NCI-H1417 treated with DMSO at 0.1 percent for 48 hours (cell line): ENCODE data around the gene TTYH3.

Experiments used
- DNase-seq: peaks from one replicate; lab custom pipeline; 2025; lab: John Stamatoyannopoulos, UW

TTYH3 gene

DNA sequence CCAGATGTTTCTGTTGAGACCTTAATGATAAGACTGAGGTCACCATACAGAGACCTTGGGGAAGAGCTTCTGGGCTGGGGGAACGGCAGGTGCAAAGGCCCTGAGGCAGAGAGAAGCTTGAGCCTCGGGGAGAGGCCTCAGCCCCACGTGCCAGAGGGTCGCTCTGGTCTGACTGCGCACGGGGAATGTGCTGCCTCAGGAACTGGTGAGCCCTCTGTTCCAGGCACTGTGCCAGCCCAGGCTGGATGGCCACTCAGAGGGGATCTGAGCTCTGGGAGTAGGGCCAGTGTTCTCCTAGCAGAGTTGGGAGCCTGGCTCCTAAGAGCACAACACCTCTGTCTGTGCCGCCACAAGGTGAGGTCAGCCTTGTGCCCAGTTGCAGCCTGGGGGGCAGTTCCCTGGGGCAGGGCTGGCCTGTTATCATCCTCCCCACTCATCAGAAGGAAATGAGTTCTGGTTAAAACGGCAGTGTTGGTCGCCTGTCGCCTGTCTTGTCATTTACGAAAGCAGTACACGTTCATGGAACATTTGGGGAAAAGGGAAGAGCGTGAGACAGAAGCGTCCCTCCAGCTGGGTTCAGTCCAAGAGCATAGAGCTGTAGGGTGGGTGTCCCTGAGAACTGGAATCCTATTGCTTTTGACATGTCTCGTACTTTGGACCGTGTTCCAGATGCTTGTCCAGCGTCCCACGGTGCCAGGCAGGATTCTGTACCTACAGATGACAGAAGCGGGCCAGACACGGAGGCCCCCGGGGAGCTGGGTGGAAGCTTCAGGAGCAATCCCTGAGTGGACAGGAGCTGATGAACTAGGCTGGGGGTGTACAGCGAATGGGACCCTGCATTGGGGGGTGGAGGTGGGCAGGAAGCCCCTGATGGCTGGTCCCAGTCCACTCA, 4.3 kb downstream of the TTYH3 start:
- DNase-seq = no peak

DNA sequence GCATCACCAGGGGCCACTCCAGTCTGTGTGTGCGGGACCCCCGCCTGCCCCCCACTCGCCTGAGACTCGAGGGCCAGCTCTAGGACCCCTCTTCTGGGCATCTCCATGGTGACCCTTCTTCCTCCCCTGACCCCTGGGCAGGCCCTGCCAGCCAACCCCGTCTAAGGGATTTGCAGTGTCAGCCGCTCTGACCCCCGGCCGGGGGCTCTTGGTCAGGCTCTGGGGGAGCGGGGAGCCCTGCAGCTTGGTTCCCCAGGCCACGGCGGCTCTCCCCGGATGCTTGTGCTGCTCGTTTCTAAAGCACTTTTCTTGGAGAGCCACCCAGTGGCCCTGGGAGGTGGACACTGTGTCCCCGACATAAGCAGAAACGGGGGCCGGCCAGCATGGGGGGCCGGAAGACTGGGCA, 5.3 kb downstream of the TTYH3 start:
- DNase-seq = no peak

DNA sequence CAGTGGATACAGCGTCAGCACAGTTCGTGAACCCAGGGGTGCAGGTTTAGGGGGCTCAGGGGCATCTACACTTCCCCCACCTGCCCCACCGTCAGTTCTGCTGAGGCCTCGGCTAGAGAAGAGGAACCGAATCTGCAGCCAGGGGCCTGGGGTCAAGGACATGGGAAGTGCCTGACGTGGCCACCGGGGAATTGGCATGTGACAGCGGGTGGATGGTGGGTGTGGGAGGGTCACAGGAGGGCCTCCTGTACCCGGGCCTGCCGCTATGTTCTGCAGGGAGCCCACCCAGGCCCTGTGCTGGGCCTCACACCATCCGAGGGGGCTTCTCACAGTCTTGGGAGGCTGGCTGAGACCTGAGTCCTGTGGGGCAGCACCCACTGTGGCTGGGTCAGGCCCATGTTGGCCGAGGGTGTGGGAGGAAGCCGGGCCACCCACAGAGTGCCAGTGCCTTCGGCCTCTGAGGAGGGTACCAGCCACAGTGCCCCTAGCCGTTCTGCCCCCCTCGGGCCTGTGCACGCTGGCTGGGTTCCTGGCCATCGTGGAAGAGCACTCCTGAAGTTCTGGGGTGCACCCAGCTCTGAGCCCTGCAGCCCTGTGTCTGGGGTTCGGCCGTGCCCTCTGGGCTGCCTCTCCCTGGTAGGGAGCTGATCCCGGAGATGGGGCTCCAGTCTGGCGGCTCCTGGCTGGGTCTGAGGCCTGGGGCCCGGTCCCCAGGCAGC, 5.9 kb downstream of the TTYH3 start:
- DNase-seq = no peak

DNA sequence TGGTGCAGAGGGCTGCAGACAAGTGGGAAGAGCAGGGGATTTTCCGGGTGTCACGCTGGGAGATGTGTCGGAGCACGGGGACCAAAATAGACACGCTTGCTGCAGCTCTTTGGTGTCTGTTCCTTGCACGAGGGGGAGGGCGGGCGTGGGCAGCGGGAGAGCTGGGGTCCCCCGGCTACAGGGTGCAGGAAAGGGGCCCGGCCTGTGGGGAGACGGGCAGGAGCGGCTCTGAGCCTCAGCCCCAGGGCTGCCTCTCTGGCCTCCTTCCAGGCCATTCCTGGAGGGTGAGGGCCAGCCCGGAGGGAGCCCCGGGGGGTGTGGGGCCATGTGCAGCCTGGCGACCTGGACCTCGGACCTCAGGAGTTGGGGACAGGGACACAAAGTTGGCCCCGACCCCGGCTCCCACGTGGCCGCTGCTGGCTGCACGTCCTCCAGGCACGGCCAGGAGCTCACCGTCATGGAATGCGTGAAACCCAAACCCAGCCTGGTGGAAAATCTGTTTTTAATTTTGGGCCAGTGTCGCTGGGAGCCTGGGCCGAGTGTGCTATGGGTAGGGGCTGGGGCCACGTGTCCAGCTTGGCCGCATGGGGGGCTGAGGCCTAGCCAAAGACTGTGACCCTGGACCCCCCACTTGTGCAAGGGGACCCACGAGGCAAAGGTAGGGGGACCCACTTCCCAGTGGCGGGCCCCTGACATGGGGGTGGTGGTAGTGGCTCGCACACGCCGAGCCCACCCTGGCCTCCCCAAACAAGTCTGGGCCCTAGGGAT, 6.6 kb downstream of the TTYH3 start:
- DNase-seq = no peak

DNA sequence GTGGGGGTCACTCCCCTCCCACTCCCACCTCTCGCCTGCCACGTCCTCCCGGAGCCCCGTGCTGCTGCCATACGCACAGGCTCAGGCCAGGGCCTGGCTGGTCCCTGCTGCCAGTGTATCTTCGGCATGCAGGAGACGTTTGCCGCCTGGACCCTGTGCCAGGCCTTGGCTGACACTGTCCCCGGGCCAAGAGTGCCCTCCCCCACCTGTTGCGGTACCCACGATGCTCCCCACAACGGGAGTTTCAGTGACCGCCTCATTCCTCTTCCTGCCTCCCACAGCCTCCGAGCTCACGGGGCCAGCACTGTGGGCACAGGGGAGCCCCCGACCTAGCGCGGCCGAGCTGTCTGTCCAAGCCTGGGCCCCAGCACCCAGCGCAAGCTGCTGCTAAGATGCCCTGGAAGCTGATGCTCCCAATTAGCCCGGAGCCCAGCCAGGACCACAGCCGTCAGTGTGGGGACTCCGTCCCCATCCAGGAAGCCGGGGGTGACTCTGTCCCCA, 7.4 kb downstream of the TTYH3 start:
- no peak for DNase-seq

DNA sequence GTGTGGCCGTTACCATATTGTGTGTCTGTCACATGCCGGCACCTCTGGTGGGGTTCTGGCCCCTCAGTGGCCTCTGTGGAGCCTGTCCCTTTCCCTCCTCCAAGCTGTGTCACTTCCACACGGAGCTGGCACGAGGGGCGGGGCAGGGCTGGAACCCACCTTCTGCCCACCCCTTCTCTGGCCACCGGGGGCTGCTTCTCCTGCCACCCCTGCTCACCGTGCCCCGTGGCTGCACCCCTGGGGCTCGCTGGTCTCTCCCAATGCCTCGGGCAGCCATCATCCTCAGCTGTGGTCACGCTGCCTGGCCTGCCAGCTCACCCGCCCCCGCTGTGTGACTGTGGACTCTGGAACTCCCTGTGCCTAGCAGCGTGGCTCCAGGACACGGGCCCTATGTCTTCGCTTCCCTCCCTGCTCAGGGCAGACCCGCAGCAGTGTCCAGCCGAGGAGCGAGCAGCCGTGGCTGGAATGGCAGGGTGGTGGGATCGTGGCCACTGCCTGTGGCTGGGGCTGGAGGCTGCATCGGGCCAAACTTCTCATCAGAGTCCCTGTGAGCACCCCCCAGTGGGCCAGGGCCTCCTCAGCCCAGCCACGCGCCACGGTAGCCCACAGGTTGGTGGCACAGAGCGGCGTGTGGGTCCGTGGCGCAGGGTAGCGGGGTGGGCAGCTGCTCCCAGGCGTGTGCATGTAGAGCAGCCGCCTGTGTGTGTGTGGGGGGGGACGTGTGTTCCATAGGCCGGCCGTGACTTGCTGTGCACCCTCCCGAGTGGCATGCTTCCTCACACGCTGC, 8.1 kb downstream of the TTYH3 start:
- DNase-seq = no peak

DNA sequence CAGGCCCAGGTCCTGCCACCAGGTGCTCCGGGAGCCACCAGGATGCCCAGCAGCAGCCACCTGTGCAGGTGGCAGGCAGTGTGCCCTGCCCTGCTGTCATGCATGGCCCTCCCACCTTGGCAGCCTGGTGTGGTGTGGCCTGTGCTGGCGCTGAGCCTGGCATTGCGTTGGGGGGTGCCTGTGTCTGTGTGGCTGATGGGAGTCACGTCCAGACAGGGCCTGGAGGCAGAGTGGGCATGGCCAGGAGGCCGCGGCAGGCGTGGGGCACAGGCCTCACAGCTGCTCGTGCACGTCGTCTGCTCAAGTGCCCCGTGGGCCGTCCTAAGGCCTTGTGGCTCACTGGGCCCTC, 8.7 kb downstream of the TTYH3 start:
- no peak for DNase-seq

DNA sequence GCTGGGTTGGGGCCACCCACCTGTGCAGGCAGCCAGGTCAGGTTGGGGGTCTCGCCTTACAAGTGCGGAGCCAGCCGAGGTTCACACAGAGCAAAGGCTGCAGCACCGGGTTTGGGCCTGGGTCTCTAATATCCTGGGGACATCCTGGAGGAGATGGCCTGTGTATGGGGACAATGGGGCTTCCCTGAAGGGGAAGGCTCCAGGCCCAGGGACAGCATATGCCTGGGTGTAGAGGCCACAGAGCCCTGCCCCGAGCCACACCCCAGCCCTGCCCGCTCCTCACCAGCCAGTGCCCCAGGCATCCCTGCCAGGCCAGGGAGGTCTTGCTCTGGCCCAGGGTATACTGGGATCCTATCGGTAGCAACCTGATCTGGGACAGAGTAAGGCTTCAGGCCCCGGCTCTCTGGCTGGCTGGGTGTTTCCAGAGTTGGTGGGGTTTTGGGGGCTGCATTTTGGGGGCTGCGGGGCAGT, 9.1 kb downstream of the TTYH3 start:
- no peak for DNase-seq

DNA sequence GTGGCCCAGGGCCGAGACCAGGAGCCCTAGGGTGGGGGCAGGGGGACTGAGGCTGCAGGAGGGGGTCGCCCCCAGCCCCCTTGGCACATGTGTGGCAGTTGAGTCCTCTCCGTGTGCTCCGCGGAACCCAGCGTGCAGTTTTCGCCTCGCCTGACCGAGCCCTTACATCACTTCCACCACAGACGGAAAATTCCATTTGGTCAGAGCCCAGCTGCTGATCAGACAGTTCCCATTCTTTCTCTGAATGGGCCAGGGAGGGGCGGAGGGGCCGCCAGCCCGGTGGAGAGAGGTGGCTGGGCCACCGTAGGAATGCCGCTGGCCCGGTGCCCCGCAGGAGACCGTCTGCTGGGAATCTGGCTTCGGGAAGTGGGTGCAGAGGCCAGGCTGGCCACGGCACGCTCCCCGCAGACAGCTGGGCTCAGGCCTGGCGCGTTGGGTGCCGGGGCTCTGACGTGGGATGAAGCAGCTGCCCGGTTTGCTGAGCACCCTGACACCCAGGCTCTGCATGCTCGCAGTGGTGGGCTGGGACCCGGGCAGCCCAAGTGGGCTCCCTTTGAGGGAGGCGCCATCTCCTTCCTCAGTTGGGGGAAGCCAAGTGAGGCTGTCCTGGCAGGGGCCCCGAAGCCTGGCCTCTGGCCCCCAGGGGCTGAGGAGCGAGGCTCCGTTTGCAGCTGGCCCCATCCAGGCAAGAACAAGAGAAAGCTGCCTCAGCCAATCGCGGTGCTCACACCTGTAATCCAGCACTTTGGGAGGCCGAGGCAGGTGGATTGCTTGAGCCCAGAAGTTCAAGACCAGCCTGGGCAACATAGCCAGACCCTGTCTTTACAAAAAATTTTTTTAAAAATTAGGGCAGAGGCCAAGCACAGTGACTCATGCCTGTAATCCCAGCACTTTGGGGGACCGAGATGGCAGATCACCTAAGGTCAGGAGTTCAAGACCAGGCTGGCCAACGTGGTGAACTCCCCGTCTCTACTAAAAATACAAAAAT, 9.9 kb downstream of the TTYH3 start:
- no peak for DNase-seq

DNA sequence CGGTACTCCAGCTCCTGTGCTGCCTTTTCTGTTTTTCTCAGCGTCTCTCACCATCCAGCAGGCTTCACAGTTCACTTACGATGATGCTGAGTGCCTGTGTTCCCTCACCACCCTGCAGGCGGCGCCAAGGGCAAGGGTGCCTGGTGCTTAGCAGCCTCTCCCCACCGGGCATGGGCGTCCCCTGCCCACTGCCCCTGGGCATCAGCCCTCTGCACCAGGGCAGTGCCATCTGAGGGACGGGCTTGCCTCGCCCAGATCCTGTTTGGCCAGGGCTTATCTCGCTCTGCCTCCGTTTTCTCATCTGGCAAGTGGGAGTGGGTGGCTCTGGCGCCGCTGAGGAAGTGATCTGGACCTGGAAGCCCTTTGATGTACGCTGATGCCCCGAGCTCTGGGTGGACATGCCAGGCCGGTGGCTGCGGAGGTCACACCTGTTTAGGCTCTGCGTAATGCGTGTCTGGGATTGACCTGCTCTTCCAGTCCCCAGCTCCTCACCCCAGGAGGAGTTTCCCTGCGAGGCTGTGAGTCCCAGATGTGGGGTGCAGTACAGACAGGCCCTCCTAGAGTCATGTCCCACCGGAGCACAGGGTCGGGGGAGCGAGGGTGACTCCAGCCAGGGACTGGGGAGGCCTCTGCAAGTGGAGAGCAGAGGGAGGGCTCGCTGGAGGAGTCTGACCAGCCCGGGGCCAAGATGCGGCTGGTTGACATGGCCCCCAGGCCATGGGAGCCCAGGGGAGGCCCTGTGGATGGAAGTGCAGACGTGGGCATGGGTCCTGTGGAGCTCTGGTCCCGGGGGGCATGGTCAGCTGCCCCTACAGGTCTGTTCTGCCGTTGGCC, 11.8 kb downstream of the TTYH3 start:
- no peak for DNase-seq

DNA sequence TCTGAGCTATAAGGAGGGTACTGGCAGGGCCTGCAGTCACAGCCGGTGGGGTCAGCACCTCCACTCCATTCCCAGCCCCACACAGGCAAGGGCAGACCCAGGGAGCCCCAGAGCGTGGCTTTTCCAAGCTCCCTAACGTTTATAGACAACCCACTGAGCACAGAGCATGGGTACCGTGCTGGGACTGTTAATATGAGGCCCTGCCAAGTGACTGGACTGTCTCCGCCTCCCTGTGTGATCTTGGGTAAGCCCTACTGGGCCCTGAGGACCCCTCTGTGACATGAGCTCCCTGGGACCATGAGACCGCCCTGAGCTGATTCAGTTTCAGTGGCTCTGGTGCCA, 12.4 kb downstream of the TTYH3 start:
- no peak for DNase-seq

DNA sequence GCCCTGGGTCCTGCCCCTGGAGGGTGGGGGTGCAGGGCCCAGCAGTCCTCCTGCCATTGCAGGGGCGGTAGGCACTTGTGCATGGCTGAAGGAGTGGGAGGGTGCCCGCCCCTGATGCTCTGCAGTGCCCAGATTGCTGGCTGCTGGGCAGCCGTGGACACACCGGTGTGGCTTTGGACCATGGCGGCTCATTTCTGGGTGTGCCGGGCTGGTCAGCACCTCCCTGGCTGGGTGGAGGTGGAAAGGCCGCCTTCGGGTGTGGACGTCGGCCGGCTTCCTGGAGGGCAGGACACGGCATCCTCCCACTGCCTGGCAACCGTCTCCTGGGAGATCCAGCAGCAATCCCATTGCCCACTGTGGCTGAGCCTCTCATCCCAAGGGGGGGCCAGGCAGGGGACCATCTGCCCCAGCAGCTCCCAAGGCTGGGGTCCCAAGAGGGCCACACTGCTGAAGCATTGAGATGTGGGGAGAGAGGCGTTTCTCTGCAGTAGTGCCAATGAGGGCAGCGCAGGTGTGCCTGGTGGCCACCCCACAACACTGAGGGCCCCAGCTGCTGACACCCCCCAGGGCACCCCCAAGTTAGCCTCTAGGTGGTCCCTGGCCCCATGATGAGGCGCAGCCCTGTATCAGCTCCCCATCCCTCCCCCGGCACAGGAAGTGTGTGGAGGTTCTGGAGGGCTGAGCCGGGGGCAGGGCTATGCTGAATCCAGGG, 12.9 kb downstream of the TTYH3 start:
- no peak for DNase-seq

DNA sequence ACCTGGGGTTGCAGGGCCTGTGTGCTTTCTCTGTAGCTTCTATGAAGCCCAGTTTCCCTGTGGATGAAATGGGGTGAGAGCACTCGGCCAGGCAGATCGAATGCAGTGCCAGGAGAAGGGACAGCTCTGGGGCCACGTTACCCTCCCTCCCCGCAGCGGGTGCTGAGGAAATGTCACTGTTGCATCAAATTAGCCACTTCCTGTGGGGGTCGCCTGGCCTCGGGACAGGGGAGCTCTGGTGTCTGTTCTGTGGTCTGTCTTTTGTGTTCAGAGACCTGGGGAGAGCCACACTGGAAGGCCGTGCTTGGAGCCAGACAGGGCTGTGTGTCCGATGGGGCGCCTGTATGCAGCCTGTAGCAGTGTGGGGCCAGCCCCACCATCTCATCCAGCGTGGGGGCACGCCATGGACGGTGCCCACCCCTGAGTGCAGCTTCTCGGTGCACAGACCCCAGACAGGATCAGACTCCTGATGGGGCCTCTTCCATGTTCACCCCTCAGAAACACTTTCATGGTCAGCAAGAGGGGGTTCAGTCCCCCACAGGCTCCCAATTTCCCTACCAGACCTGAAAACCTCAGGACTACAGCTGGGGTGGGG, 13.6 kb downstream of the TTYH3 start:
- no peak for DNase-seq

DNA sequence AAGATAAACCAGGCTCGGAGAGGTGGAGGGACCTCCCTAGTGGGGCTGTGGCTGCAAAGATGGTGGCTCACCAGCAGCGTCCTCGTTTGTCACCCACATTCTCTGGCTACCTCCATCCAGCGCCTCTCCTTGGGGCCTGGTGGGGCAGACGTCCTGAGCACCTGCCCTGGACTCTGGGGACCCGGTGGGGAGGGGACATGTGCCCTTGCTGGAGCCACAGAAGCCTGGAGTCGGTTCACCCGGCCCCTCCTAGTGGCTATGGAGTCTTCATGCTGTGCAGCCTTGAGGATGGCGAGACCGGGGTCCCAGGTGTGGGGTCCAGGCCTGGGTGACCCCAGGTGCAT, 14.5 kb downstream of the TTYH3 start:
- no peak for DNase-seq

DNA sequence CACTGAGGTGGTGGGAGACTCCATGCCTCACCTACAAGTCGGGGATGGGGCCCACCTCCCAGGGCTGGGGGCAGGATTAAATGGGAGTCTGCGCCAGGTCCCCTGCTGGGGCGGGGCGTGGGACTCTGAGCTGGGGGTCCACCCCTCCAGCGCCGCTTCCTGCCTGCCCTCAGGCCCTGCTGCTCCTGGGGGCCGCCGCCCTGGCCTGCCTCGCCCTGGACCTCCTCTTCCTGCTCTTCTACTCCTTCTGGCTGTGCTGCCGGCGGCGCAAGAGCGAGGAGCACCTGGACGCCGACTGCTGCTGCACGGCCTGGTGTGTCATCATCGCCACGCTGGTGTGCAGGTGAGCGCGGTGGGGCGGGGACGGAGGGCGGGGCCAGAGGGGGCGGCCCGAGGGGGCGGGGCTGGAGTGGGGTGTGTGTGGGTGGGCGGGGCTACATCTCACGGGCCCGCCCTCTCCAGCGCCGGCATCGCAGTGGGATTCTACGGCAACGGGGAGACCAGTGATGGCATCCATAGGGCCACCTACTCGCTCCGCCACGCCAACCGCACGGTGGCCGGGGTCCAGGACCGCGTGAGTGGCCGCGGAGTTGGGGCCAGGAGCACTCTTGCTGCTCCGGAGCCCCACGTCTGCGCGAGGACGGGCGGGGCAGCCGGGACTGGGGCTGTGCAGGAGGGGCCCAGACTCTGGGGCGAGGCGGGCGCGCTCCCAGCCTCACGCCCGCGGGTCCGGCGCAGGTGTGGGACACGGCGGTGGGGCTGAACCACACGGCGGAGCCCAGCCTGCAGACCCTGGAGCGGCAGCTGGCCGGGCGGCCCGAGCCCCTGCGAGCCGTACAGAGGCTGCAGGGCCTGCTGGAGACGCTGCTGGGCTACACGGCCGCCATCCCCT, 15.1 kb downstream of the TTYH3 start:
- no peak for DNase-seq

DNA sequence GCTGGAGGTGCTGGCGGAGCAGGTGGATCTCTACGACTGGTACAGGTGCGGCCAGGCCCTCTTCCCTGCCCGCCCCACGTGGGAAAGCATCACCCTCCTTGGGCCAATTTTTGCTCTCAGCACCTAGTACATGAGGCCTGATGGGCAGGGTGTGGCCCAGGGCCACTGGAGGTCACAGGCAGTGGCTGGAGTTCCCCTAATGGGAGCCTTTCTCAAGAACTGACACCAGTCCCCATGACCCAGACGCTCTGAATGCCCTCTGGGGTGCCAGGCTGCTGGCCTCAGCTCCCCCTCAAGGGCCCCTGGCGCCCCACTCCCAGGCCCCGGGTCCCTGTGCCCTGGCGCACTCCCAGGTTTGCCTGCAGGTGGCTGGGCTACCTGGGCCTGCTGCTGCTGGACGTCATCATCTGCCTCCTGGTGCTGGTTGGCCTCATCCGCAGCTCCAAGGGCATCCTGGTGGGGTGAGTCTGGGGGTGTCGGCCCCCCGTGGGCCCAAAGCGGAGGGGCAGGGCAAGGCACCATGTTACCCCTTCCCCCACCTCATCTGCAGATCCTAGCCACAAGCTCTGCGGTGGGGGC, 15.9 kb downstream of the TTYH3 start:
- no peak for DNase-seq

DNA sequence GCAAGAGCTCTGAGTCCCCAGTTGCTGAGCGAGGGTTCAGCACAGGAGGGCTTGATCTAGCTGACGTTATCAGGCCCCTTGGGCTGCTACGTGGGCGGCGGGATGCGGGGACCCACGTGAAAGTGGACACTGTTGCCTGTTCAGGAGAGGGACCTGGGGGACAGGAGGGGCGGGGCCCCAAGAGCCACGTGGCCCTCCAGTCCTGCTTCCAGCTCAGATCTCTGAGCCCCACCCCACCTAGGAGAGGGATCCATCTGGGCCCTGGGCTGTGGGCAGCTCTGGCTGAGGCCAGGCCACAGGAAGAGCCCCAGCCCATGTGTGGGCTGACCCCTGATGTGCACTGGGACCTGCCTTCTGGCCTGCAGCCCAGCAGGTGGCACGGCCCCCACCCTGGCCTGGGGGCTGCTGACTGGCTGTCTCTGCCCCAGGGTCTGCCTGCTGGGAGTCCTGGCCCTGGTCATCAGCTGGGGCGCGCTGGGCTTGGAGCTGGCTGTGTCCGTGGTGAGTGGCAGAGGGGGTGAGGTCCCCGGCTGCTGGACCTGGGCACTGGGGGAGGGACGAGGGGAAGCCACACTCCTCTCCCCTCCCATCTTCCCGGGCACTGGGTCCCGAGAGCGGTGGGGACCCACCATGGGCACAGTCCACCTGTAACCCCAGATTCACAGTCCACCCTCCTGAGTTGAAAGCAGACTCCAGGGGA, 17.5 kb downstream of the TTYH3 start:
- no peak for DNase-seq
